Calu3 (cell line): Measurements from ENCODE around the gene TMEM240. TPM values are rescaled to one million over a fixed set of nuclear protein-coding genes. Genes with fewer than 3 reads are reported as not detected.

Source experiments
- BruUV-seq: library from RNA; stranded (reverse); fragments of 400-500 nt; replicated peaks from 2 replicates; lab custom pipeline; 2021; lab: Mats Ljungman, UMichigan
- CTCF ChIA-PET: fragments of 300-600 bp; sonication (Branson Sonifier 250); formaldehyde crosslinking; loops from one replicate; lab custom pipeline; 2022; ENCODE audit warnings: antibody characterized with exemption; lab: Charles Lee
- DNase-seq: peaks from one replicate; pipeline ENCODE4 v3.0.0; 2022
- H3K27ac Mint-ChIP-seq: one replicate; pipeline ENCODE4 v1.8.0; 2022; ENCODE audit warnings: mixed read lengths; ENCODE audit not compliant: unreplicated experiment
- H3K27me3 Mint-ChIP-seq: one replicate; pipeline ENCODE4 v1.8.0; 2022; ENCODE audit warnings: mixed read lengths; ENCODE audit not compliant: unreplicated experiment
- H3K36me3 Mint-ChIP-seq: one replicate; pipeline ENCODE4 v1.8.0; 2022; ENCODE audit warnings: mild to moderate bottlenecking, moderate library complexity, mixed read lengths; ENCODE audit not compliant: insufficient read depth, unreplicated experiment
- H3K4me1 Mint-ChIP-seq: one replicate; pipeline ENCODE4 v1.8.0; 2022; ENCODE audit warnings: mild to moderate bottlenecking, low read depth, mixed read lengths; ENCODE audit not compliant: unreplicated experiment
- H3K4me3 Mint-ChIP-seq: one replicate; pipeline ENCODE4 v1.8.0; 2022; ENCODE audit warnings: mild to moderate bottlenecking, low read depth, moderate library complexity, mixed read lengths; ENCODE audit not compliant: unreplicated experiment
- H3K9me3 Mint-ChIP-seq: one replicate; pipeline ENCODE4 v1.8.0; 2022; ENCODE audit warnings: low read depth, mixed read lengths; ENCODE audit not compliant: unreplicated experiment
- intact Hi-C: fragments of 100-400 bp; cut with micrococcal nuclease; formaldehyde crosslinking; loops from one replicate; pipeline ENCODE4 v1.10.0; 2022; ENCODE audit not compliant: unreplicated experiment
- total RNA-seq: library from RNA; stranded (reverse); gene quantifications from 2 replicates; pipeline ENCODE4 v1.2.3, GENCODE V29; 2022
- TF ChIP-seq, protein P1 (sequence below): fragments of 200-600 bp; IDR thresholded peaks from one replicate; pipeline ENCODE4 v1.8.0; 2022; ENCODE audit warnings: antibody characterized with exemption; ENCODE audit not compliant: unreplicated experiment

TMEM240 gene
- total RNA-seq, 1 experiment from 2014 or later = 5.1 TPM

GRCh38 chr1:1552263-1552639 is 11.8 kb upstream of the TMEM240 start:
- H3K27ac Mint-ChIP-seq = no peak overlapping the region
- no peak overlapping the region for H3K4me3 Mint-ChIP-seq
- no peak for DNase-seq
- intact Hi-C loops = no loop called here
- no peaks in the 10 kb centered on the region for H3K9me3 Mint-ChIP-seq
- no TSS peak for BruUV-seq
- CTCF ChIA-PET = no interaction called here
- peaks cover 28% of the 10 kb centered on the region for H3K36me3 Mint-ChIP-seq
- no peaks in the 10 kb centered on the region for H3K4me1 Mint-ChIP-seq
- no peaks in the 10 kb centered on the region for H3K27me3 Mint-ChIP-seq
- TF ChIP-seq, protein P1, sequence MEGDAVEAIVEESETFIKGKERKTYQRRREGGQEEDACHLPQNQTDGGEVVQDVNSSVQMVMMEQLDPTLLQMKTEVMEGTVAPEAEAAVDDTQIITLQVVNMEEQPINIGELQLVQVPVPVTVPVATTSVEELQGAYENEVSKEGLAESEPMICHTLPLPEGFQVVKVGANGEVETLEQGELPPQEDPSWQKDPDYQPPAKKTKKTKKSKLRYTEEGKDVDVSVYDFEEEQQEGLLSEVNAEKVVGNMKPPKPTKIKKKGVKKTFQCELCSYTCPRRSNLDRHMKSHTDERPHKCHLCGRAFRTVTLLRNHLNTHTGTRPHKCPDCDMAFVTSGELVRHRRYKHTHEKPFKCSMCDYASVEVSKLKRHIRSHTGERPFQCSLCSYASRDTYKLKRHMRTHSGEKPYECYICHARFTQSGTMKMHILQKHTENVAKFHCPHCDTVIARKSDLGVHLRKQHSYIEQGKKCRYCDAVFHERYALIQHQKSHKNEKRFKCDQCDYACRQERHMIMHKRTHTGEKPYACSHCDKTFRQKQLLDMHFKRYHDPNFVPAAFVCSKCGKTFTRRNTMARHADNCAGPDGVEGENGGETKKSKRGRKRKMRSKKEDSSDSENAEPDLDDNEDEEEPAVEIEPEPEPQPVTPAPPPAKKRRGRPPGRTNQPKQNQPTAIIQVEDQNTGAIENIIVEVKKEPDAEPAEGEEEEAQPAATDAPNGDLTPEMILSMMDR = no peak

- intact Hi-C loops = no loop called here
- Mint-ChIP-seq H3K27me3 (no peaks in the 10 kb centered on the region), H3K27ac (no peak overlapping the region), H3K9me3 (no peaks in the 10 kb centered on the region), H3K4me3 (no peak overlapping the region), H3K4me1 (no peaks in the 10 kb centered on the region), H3K36me3 (peaks cover 30% of the 10 kb centered on the region)
- TF ChIP-seq, protein P1 = no peak
- BruUV-seq = no TSS peak
- DNase-seq = no peak
- CTCF ChIA-PET = no interaction called here
These were observed 11.3 kb upstream of the TMEM240 start for GRCh38 chr1:1551524-1552262.

GRCh38 chr1:1550591-1551432 is 10.4 kb upstream of the TMEM240 start:
- Mint-ChIP-seq H3K27ac (no peak overlapping the region), H3K4me3 (no peak overlapping the region), H3K9me3 (no peaks in the 10 kb centered on the region), H3K36me3 (peaks cover 30% of the 10 kb centered on the region), H3K4me1 (no peaks in the 10 kb centered on the region), H3K27me3 (no peaks in the 10 kb centered on the region)
- intact Hi-C loops = no loop called here
- TF ChIP-seq, protein P1 = no peak
- DNase-seq = no peak
- BruUV-seq = no TSS peak
- CTCF ChIA-PET = interaction anchor here (0.5 kb wide), 1 partner anchor 13 kb away, joined by 5 read pairs; no protein-coding TSS in a partner anchor

- CTCF ChIA-PET = interaction anchor here (0.5 kb wide), 1 partner anchor 13 kb away, joined by 5 read pairs; no protein-coding TSS in a partner anchor
- DNase-seq = no peak
- Mint-ChIP-seq H3K27ac (no peak overlapping the region), H3K36me3 (peaks cover 32% of the 10 kb centered on the region), H3K9me3 (no peaks in the 10 kb centered on the region), H3K4me1 (no peaks in the 10 kb centered on the region), H3K27me3 (no peaks in the 10 kb centered on the region), H3K4me3 (no peak overlapping the region)
- TF ChIP-seq, protein P1 = no peak
- intact Hi-C loops = no loop called here
- no TSS peak for BruUV-seq
These were observed 9.7 kb upstream of the TMEM240 start for GRCh38 chr1:1550087-1550486.
